Measurements from ENCODE around the gene ALDH4A1. TPM values are rescaled to one million over a fixed set of nuclear protein-coding genes. Genes with fewer than 3 reads are reported as not detected.
"Not testable (repeated sequence)": the region's sequence is repeated elsewhere in the genome, so short reads cannot be mapped to it uniquely, and the experiment has no call there.

The ALDH4A1 gene
- total RNA-seq, 1 experiment from 2014 or later = 18.1 TPM

DNA sequence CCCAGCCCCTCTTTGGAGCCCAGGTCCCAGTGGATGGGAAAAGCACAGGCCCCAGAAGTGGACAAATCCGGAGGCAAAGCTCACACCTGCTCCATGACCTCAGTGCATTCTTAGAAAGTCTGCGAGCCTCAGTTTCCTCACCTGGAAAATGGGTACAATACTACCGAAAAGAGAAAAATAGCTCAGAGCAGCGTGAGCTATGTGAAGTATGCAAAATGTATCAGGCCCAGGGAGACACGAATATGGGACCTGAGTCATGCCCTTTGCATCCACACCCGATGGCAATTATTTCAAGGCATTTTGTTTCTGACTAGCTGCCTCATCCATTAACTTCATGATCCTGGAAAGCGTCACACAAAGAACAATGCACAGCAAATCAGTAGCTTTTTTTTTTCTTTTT, 9.2 kb downstream of the ALDH4A1 start:
- DNase-seq (no peak), ATAC-seq (no peak)
- intact Hi-C loops (cut with micrococcal nuclease) = no loop called here
- H3K27me3 ChIP-seq (ENCODE audit: low read length) = no peaks in the 10 kb centered on the region
- ChIA-PET CTCF (no interaction called here), POLR2A (ENCODE audit: unreplicated experiment) (no interaction called here)
- H3K9ac ChIP-seq (ENCODE audit: low read length) = no peak overlapping the region
- H3K9me2 ChIP-seq (replicated peaks; ENCODE audit: low read length) = no peaks in the 10 kb centered on the region
- no TSS peak for BruUV-seq (replicated peaks)
- no peaks in the 10 kb centered on the region for H3K36me3 ChIP-seq (ENCODE audit: low read depth, low read length)
- H4K20me1 ChIP-seq (ENCODE audit: low read length) = no peaks in the 10 kb centered on the region
- TF ChIP-seq EZH2phosphoT487 (IDR thresholded peaks at IDR 0.05; ENCODE audit: borderline replicate concordance, low read length) (no peak), EZH2 (IDR thresholded peaks at IDR 0.05; ENCODE audit: low read length, unreplicated experiment) (no peak)
- TF ChIP-seq, protein P1, sequence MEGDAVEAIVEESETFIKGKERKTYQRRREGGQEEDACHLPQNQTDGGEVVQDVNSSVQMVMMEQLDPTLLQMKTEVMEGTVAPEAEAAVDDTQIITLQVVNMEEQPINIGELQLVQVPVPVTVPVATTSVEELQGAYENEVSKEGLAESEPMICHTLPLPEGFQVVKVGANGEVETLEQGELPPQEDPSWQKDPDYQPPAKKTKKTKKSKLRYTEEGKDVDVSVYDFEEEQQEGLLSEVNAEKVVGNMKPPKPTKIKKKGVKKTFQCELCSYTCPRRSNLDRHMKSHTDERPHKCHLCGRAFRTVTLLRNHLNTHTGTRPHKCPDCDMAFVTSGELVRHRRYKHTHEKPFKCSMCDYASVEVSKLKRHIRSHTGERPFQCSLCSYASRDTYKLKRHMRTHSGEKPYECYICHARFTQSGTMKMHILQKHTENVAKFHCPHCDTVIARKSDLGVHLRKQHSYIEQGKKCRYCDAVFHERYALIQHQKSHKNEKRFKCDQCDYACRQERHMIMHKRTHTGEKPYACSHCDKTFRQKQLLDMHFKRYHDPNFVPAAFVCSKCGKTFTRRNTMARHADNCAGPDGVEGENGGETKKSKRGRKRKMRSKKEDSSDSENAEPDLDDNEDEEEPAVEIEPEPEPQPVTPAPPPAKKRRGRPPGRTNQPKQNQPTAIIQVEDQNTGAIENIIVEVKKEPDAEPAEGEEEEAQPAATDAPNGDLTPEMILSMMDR (conservative IDR thresholded peaks at IDR 0.05; ENCODE audit: low read depth, low read length) = no peak
- H3K4me3 ChIP-seq (ENCODE audit: low read length) = no peak overlapping the region
- H3K79me2 ChIP-seq (ENCODE audit: low read length) = no peaks in the 10 kb centered on the region
- no peak overlapping the region for H3K4me2 ChIP-seq (ENCODE audit: low read length)
- H3F3A ChIP-seq (ENCODE audit: low read length, unreplicated experiment) = no peaks in the 10 kb centered on the region
- no peak overlapping the region for H2AFZ ChIP-seq (ENCODE audit: low read length)
- H3K4me1 ChIP-seq (ENCODE audit: insufficient read depth, low read length) = no peaks in the 10 kb centered on the region
- H3K9me3 ChIP-seq (ENCODE audit: low read length) = no peaks in the 10 kb centered on the region
- H3K27ac ChIP-seq (ENCODE audit: low read length) = no peak overlapping the region

- ATAC-seq; H3K9me3 ChIP-seq (ENCODE audit: low read length); H3K9ac ChIP-seq (ENCODE audit: low read length); DNase-seq; BruUV-seq (replicated peaks); POLR2A ChIA-PET (ENCODE audit: unreplicated experiment); H3K36me3 ChIP-seq (ENCODE audit: low read depth, low read length); CTCF ChIA-PET; H4K20me1 ChIP-seq (ENCODE audit: low read length); H3K79me2 ChIP-seq (ENCODE audit: low read length); H3K27ac ChIP-seq (ENCODE audit: low read length); H3K9me2 ChIP-seq (replicated peaks; ENCODE audit: low read length); H3K4me3 ChIP-seq (ENCODE audit: low read length); H3K4me2 ChIP-seq (ENCODE audit: low read length); H3K4me1 ChIP-seq (ENCODE audit: insufficient read depth, low read length); intact Hi-C loops (cut with micrococcal nuclease); H2AFZ ChIP-seq (ENCODE audit: low read length); H3F3A ChIP-seq (ENCODE audit: low read length, unreplicated experiment); H3K27me3 ChIP-seq (ENCODE audit: low read length): not testable (repeated sequence)
Observed at GRCh38 chr1:18891858-18892257, 10.5 kb downstream of the ALDH4A1 start.

DNA sequence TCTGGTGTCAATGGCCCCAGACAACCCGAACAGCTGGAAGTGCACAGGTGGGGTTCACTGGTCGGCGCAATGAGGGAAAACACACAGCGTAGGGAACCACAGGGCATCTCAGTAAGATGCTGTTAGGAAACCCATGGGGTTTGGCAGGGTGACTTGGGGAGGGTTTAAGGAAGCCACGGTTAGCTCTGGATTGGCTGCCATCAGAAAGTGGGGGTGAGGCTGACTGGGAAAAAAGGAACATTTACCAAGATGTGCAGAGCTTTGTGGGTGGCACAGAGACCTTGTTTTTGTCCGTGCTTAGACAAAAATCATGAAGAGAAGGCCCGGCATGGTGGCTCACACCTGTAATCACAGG, 11.0 kb downstream of the ALDH4A1 start:
- ATAC-seq (no peak), DNase-seq (no peak)
- Histone ChIP-seq H3K4me3 (ENCODE audit: low read length) (no peak overlapping the region), H3K9me3 (ENCODE audit: low read length) (no peaks in the 10 kb centered on the region), H3K36me3 (ENCODE audit: low read depth, low read length) (no peaks in the 10 kb centered on the region), H3K9ac (ENCODE audit: low read length) (no peak overlapping the region), H3K79me2 (ENCODE audit: low read length) (no peaks in the 10 kb centered on the region), H2AFZ (ENCODE audit: low read length) (no peak overlapping the region), H3K4me2 (ENCODE audit: low read length) (no peak overlapping the region), H4K20me1 (ENCODE audit: low read length) (no peaks in the 10 kb centered on the region), H3K27ac (ENCODE audit: low read length) (no peak overlapping the region), H3K4me1 (ENCODE audit: insufficient read depth, low read length) (no peaks in the 10 kb centered on the region), H3K27me3 (ENCODE audit: low read length) (no peaks in the 10 kb centered on the region), H3F3A (ENCODE audit: low read length, unreplicated experiment) (no peaks in the 10 kb centered on the region), H3K9me2 (replicated peaks; ENCODE audit: low read length) (no peaks in the 10 kb centered on the region)
- intact Hi-C loops (cut with micrococcal nuclease) = no loop called here
- no TSS peak for BruUV-seq (replicated peaks)
- ChIA-PET CTCF (interaction anchor here (0.6 kb wide), 1 partner anchor 22 kb away, joined by 3 read pairs; no protein-coding TSS in a partner anchor), POLR2A (ENCODE audit: unreplicated experiment) (no interaction called here)
- TF ChIP-seq, protein P1 (conservative IDR thresholded peaks at IDR 0.05; ENCODE audit: low read depth, low read length) = no peak
- no peak for TF ChIP-seq EZH2 (IDR thresholded peaks at IDR 0.05; ENCODE audit: low read length, unreplicated experiment)
- TF ChIP-seq EZH2phosphoT487 (IDR thresholded peaks at IDR 0.05; ENCODE audit: borderline replicate concordance, low read length) = no peak
